GM21737 (cell line): ENCODE data around the gene GOLGA3.
A peak's percentile ranks its signal among the peaks of the same experiment; 100 is the strongest.
"Not testable (repeated sequence)": the region's sequence is repeated elsewhere in the genome, so short reads cannot be mapped to it uniquely, and the experiment has no call there.

Experiments
- ATAC-seq: cut with Tn5 transposase; IDR thresholded peaks from one replicate; pipeline ENCODE4 v1.9.1; 2021; ENCODE audit warnings: mild to moderate bottlenecking, moderate library complexity; ENCODE audit not compliant: unreplicated experiment

Gene GOLGA3

GRCh38 chr12:132783917-132784531 is 44.6 kb downstream of the GOLGA3 start:
- ATAC-seq, result no peak

- no peak for ATAC-seq
These were observed 46.7 kb downstream of the GOLGA3 start for GRCh38 chr12:132781938-132782337.

GRCh38 chr12:132779781-132780353 is 48.8 kb downstream of the GOLGA3 start:
- no peak for ATAC-seq

- ATAC-seq, result no peak
These were observed 51.1 kb downstream of the GOLGA3 start for GRCh38 chr12:132777614-132778013.

GRCh38 chr12:132776816-132777568 is 51.7 kb downstream of the GOLGA3 start:
- ATAC-seq, result no peak

GRCh38 chr12:132776230-132776625 is 52.4 kb downstream of the GOLGA3 start:
- ATAC-seq, result not testable (repeated sequence)

- ATAC-seq, result no peak
These were observed 53.0 kb downstream of the GOLGA3 start for GRCh38 chr12:132775502-132776229.

GRCh38 chr12:132774646-132775275 is 53.9 kb downstream of the GOLGA3 start:
- no peak for ATAC-seq

- no peak for ATAC-seq
These were observed 54.5 kb downstream of the GOLGA3 start for GRCh38 chr12:132774159-132774558.

- ATAC-seq, result no peak
These were observed 55.4 kb downstream of the GOLGA3 start for GRCh38 chr12:132773077-132773955.

- peak; percentile 42 for ATAC-seq
These were observed 56.1 kb downstream of the GOLGA3 start for GRCh38 chr12:132772606-132773005.

GRCh38 chr12:132771126-132771838 is 57.4 kb downstream of the GOLGA3 start:
- ATAC-seq, result peak; percentile 53

- no peak for ATAC-seq
These were observed 62.1 kb downstream of the GOLGA3 start for GRCh38 chr12:132766380-132767085.

GRCh38 chr12:132765361-132765760 is 63.3 kb downstream of the GOLGA3 start:
- ATAC-seq, result no peak

- ATAC-seq, result no peak
These were observed 64.4 kb downstream of the GOLGA3 start for GRCh38 chr12:132764231-132764630.

GRCh38 chr12:132761921-132762583 is 66.6 kb downstream of the GOLGA3 start:
- ATAC-seq, result peak; percentile 75

GRCh38 chr12:132761032-132761920 is 67.4 kb downstream of the GOLGA3 start, which contains the start of gene ANKLE2:
Gene ANKLE2, minus strand, starts transcription at chr12:132761832. Its CDS starts 34 bp downstream, at chr12:132761798.
- peak; percentile 37 for ATAC-seq
